SU-DHL-6 (cell line): Measurements from ENCODE around the gene SDR39U1.

ENCODE experiments used
- EZH2phosphoT487 ChIP-seq: fragments of 200-600 bp; sonication (generic), shearing (Covaris generic); conservative IDR thresholded peaks from 2 replicates; pipeline ENCODE4 v1.6.1; 2018; ENCODE audit warnings: mild to moderate bottlenecking, antibody characterized with exemption, low read length, moderate library complexity, mixed read lengths
- TF ChIP-seq, protein P1 (sequence below): fragments of 200-600 bp; sonication (generic); IDR thresholded peaks from one replicate; pipeline ENCODE4 v1.5.1; 2017; ENCODE audit warnings: antibody characterized with exemption, mild to moderate bottlenecking, low read length, moderate library complexity; ENCODE audit not compliant: insufficient read depth, poor library complexity, severe bottlenecking

GRCh38 chr14:24465368-24465767 is 22.8 kb upstream of the SDR39U1 start:
- TF ChIP-seq, protein P1, sequence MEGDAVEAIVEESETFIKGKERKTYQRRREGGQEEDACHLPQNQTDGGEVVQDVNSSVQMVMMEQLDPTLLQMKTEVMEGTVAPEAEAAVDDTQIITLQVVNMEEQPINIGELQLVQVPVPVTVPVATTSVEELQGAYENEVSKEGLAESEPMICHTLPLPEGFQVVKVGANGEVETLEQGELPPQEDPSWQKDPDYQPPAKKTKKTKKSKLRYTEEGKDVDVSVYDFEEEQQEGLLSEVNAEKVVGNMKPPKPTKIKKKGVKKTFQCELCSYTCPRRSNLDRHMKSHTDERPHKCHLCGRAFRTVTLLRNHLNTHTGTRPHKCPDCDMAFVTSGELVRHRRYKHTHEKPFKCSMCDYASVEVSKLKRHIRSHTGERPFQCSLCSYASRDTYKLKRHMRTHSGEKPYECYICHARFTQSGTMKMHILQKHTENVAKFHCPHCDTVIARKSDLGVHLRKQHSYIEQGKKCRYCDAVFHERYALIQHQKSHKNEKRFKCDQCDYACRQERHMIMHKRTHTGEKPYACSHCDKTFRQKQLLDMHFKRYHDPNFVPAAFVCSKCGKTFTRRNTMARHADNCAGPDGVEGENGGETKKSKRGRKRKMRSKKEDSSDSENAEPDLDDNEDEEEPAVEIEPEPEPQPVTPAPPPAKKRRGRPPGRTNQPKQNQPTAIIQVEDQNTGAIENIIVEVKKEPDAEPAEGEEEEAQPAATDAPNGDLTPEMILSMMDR: no peak
- no peak for TF ChIP-seq EZH2phosphoT487
